BLaER1 (cell line): ENCODE results near the gene NFAM1.
A peak's percentile ranks its signal among the peaks of the same experiment; 100 is the strongest.

Source experiments
- H3K27ac ChIP-seq: shearing (Covaris generic); formaldehyde crosslinking; 2 replicates; pipeline ENCODE4 v1.8.1; 2022
- H3K27me3 ChIP-seq: shearing (Covaris generic); formaldehyde crosslinking; 2 replicates; pipeline ENCODE4 v1.8.1; 2022
- H3K36me3 ChIP-seq: shearing (Covaris generic); formaldehyde crosslinking; 2 replicates; pipeline ENCODE4 v1.8.1; 2022
- H3K4me1 ChIP-seq: shearing (Covaris generic); formaldehyde crosslinking; 2 replicates; pipeline ENCODE4 v1.8.1; 2022
- H3K4me2 ChIP-seq: shearing (Covaris generic); formaldehyde crosslinking; 2 replicates; pipeline ENCODE4 v1.8.1; 2022
- H3K4me3 ChIP-seq: shearing (Covaris generic); formaldehyde crosslinking; 2 replicates; pipeline ENCODE4 v1.8.1; 2022
- H3K9ac ChIP-seq: shearing (Covaris generic); formaldehyde crosslinking; 2 replicates; pipeline ENCODE4 v1.8.1; 2022
- H3K9me3 ChIP-seq: shearing (Covaris generic); formaldehyde crosslinking; 2 replicates; pipeline ENCODE4 v1.8.1; 2022
- H4K20me1 ChIP-seq: shearing (Covaris generic); formaldehyde crosslinking; 2 replicates; pipeline ENCODE4 v1.8.1; 2022
- Cebpa-rat ChIP-seq: shearing (Covaris generic); IDR thresholded peaks from 2 replicates; pipeline ENCODE4 v1.8.1; 2022

Gene NFAM1

DNA sequence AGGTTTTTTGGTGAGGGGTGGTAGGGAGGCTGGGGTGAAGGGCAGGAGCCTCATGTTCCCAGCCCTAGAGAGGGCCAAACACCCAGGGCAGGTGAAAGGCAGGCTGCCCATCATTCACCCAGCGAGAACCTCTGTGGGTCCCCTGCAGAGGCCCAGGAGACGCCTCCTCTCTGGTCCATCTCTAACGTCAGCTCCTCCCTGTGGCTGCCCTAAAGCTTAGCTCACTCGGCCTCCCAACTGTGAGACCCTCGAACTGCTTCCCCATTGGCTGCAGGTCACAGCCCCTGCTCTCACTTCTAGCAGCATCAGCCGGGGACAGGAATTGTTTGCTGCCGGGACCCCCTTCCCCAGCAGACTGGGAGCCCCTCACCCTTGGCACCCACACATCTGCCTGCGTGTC is 615 bp upstream of the NFAM1 start:
- no peak for TF ChIP-seq Cebpa-rat
- H3K4me1 ChIP-seq = peaks cover 86% of the 10 kb centered on the region
- H3K9me3 ChIP-seq = no peaks in the 10 kb centered on the region
- H3K4me3 ChIP-seq = no peak overlapping the region
- peak overlapping the region; percentile 97 for H3K4me2 ChIP-seq
- H3K27me3 ChIP-seq = no peaks in the 10 kb centered on the region
- H3K9ac ChIP-seq = peak overlapping the region; percentile 43; the same call in 1 of the 2 replicates
- 0 out of 2 replicates have a peak, but pooled peaks cover 5% of the 10 kb centered on the region for H4K20me1 ChIP-seq
- 0 out of 2 replicates have a peak overlapping the region, but pooled peaks have one; percentile 42 for H3K27ac ChIP-seq
- H3K36me3 ChIP-seq = no peaks in the 10 kb centered on the region

DNA sequence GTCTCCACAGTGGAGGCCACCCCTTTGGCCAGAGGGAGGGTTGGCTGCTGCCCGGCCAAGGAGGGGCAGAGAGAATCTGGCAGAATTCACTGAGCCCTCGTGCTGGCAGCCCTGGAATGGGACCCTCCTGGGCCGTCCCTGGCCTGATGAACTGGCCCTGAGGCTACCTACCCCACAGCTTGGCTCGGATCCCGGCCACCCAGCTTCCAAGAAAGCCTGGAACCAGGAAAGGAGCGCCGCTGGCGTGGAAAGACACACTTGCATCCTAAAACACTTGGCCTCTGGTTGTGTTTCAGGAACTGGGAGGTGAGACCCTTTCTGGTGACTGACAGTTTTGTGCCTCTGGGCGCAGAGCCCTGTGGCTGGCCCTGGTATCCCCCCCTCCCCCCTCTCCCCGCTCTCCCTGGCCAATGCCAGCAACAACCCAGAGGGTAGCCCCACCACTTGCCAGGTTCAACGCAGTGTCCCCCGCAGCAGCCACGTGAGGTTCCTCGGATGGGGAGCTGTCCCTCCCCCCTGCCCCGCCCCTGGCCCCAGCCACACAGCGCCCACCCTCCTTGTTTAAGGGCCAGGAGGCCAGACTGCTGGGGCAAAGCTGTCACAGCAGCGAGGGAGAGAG is 693 bp downstream of the NFAM1 start:
- H3K27ac ChIP-seq = peak overlapping the region; percentile 37; the same call in 1 of the 2 replicates
- no peaks in the 10 kb centered on the region for H3K27me3 ChIP-seq
- H3K4me2 ChIP-seq = peak overlapping the region; percentile 97
- H4K20me1 ChIP-seq = 0 out of 2 replicates have a peak, but pooled peaks cover 5% of the 10 kb centered on the region
- peaks cover 86% of the 10 kb centered on the region for H3K4me1 ChIP-seq
- no peaks in the 10 kb centered on the region for H3K9me3 ChIP-seq
- peak overlapping the region; percentile 43; the same call in 1 of the 2 replicates for H3K9ac ChIP-seq
- peak overlapping the region; percentile 53 for H3K4me3 ChIP-seq
- H3K36me3 ChIP-seq = no peaks in the 10 kb centered on the region
- TF ChIP-seq Cebpa-rat = no peak

DNA sequence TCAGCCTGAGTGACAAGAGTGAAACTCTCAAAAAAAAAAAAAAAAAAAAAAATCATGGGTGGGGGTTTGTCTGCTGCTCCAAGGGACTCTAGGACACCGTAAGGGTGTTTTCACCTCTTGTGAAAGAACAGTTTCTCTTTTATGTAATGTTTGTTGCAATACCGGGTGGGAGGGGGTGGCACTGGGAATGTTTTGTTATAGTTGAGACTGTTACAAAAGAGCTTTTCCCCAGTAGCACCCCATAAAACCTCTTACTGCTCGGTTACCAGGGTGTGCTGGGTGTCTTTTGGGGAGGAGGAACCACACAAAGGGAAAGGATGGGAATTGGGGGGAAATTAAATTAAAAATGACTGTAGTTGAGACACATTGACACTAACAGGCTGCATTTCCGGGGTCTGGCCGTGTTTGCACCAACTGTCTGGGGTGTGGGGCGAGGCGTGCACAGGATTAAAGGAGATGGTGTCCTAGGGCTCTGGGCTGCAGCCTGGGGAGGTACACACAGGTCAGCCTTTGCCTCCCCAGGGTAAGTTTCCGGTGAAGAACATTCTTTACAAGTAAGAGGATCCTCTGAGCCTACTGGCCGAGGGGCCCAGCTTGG is 1.6 kb downstream of the NFAM1 start:
- no peaks in the 10 kb centered on the region for H3K9me3 ChIP-seq
- H3K4me2 ChIP-seq = peak overlapping the region; percentile 97
- 0 out of 2 replicates have a peak, but pooled peaks cover 5% of the 10 kb centered on the region for H4K20me1 ChIP-seq
- no peaks in the 10 kb centered on the region for H3K36me3 ChIP-seq
- H3K27me3 ChIP-seq = no peaks in the 10 kb centered on the region
- no peak overlapping the region; the same call in 1 of the 2 replicates for H3K9ac ChIP-seq
- H3K27ac ChIP-seq = 0 out of 2 replicates have a peak overlapping the region, but pooled peaks have one; percentile 37
- H3K4me1 ChIP-seq = peaks cover 84% of the 10 kb centered on the region
- no peak overlapping the region for H3K4me3 ChIP-seq
- no peak for TF ChIP-seq Cebpa-rat

DNA sequence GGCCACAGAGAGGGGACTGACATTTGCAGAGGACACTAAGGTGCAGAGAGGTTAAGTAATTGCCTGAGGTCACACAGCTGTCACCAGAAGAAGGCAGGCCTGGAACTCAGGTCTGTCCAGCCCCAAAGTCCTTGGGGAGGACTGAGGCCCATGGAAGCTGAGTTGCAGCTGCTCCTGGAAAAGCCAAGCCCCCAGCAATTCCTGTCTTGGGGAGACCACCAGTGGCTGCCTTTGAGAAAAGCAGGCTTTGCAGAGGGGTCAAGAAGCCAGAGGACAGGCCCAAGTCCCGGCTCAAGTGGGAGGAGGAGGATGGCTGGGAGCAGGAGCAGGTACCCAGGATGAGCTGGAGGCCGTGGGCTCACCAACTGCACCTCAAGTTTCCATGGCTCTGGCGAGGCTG is 3.4 kb downstream of the NFAM1 start:
- Histone ChIP-seq H3K27ac (no peak overlapping the region), H3K9ac (no peak overlapping the region), H3K4me2 (no peak overlapping the region), H3K4me3 (no peak overlapping the region), H3K27me3 (no peaks in the 10 kb centered on the region), H3K36me3 (no peaks in the 10 kb centered on the region), H3K9me3 (no peaks in the 10 kb centered on the region), H4K20me1 (no peaks in the 10 kb centered on the region), H3K4me1 (peaks cover 84% of the 10 kb centered on the region)
- TF ChIP-seq Cebpa-rat = no peak

DNA sequence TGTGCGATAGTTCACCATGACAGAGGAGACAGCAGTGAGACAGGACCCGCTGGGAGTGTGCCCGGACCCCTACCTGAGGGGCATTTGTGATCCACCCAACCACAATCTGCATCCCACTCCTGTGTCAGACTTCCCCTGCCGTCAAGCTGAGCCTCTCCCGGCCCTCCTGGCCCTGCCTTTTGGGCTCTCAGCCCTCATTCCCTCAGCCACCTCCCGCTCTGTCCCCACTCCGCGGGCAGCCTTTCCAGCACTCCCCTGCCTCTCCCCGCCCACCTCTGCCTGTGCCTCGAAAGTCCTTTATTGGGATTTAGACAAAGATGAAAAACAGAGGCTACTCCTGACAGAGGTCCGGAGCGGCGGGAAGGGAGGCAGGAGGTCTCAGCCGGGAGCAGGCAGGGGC is 4.2 kb downstream of the NFAM1 start:
- Histone ChIP-seq H3K9me3 (no peaks in the 10 kb centered on the region), H4K20me1 (no peaks in the 10 kb centered on the region), H3K27ac (peak overlapping the region; percentile 13; the same call in 1 of the 2 replicates), H3K4me1 (peaks cover 80% of the 10 kb centered on the region), H3K36me3 (no peaks in the 10 kb centered on the region), H3K9ac (no peak overlapping the region), H3K27me3 (no peaks in the 10 kb centered on the region), H3K4me2 (peak overlapping the region; percentile 60), H3K4me3 (no peak overlapping the region)
- no peak for TF ChIP-seq Cebpa-rat

DNA sequence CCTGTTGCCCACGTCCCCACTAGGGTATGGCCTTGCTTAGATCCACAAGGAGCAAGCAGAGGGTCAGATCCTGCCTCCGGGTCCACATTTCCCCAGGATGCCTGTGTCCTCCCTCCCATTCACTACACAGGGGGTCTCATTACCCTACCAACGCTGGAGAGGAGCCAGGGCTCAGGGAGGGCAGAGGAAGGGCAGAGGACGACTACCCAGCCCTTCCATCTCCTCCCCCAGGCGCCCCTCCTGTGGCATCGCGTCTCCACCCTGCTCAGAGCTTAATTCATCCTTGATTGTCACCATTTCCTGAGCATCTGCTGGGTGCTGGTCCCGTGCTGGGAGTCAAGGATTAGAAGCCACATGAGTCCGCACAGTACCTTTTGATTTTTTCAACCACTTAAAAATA is 5.0 kb downstream of the NFAM1 start:
- Histone ChIP-seq H3K27me3 (no peaks in the 10 kb centered on the region), H4K20me1 (no peaks in the 10 kb centered on the region), H3K27ac (no peak overlapping the region), H3K4me3 (no peak overlapping the region), H3K9ac (peak overlapping the region; percentile 13; the same call in 1 of the 2 replicates), H3K4me2 (peak overlapping the region; percentile 60), H3K4me1 (peaks cover 77% of the 10 kb centered on the region), H3K9me3 (no peaks in the 10 kb centered on the region), H3K36me3 (no peaks in the 10 kb centered on the region)
- no peak for TF ChIP-seq Cebpa-rat

DNA sequence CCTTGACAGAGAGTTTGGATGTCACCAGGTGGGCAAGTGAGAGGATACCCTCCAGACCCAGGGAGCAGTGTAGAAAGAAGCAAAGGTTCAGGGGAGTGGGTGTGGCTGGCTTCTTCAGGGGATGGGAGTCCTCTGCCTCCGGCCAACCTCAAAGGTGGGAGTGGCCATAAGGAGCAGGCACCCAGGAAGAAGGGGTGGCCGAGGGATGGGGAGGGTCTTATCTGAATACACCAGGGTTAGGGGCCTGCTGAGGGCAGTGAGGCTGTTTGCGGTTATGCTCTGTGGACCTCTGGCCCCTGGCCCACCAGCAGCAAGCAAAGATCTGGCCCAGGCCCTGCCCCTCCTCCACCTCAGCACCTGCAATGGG is 6.2 kb downstream of the NFAM1 start:
- no peak overlapping the region for H3K4me3 ChIP-seq
- peaks cover 77% of the 10 kb centered on the region for H3K4me1 ChIP-seq
- H4K20me1 ChIP-seq = no peaks in the 10 kb centered on the region
- H3K27ac ChIP-seq = no peak overlapping the region
- no peaks in the 10 kb centered on the region for H3K27me3 ChIP-seq
- H3K9ac ChIP-seq = no peak overlapping the region
- H3K9me3 ChIP-seq = no peaks in the 10 kb centered on the region
- H3K36me3 ChIP-seq = no peaks in the 10 kb centered on the region
- H3K4me2 ChIP-seq = peak overlapping the region; percentile 60
- TF ChIP-seq Cebpa-rat = no peak

DNA sequence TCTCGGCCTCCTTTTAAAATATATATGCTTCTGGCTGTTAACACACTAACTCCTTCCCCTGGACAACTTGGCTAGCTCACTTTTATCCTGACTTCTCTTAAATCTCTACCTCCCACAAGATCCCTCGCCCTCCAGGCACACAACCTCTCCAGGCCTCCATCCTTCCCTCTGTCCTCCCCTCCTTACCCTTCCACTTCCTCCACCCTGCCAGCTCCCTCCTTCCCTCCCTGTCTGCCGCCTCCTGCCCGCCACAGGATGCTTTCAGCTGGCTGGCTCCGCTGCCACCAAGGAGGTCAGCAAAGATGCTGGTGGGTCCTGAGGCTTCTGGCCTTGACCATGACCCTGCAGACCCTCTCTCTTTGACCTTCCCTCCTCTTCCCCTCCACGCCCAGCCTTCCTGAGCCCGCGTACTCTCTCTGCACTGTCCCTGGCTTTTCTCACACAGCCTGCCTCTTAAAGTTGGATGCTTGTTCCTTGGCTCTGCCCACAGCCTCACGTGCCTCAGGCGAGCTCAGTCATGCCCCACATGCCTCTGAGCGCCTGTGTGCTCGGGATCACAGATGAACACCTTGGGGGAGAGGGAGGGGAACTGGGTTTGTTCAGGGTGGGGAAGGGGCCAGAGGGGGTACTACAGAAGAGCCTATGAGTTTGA is 6.7 kb downstream of the NFAM1 start:
- no peaks in the 10 kb centered on the region for H3K36me3 ChIP-seq
- no peaks in the 10 kb centered on the region for H3K9me3 ChIP-seq
- no peak overlapping the region for H3K9ac ChIP-seq
- no peak overlapping the region for H3K27ac ChIP-seq
- peak overlapping the region; percentile 60 for H3K4me2 ChIP-seq
- TF ChIP-seq Cebpa-rat = no peak
- no peaks in the 10 kb centered on the region for H3K27me3 ChIP-seq
- H4K20me1 ChIP-seq = no peaks in the 10 kb centered on the region
- no peak overlapping the region for H3K4me3 ChIP-seq
- peaks cover 77% of the 10 kb centered on the region for H3K4me1 ChIP-seq

DNA sequence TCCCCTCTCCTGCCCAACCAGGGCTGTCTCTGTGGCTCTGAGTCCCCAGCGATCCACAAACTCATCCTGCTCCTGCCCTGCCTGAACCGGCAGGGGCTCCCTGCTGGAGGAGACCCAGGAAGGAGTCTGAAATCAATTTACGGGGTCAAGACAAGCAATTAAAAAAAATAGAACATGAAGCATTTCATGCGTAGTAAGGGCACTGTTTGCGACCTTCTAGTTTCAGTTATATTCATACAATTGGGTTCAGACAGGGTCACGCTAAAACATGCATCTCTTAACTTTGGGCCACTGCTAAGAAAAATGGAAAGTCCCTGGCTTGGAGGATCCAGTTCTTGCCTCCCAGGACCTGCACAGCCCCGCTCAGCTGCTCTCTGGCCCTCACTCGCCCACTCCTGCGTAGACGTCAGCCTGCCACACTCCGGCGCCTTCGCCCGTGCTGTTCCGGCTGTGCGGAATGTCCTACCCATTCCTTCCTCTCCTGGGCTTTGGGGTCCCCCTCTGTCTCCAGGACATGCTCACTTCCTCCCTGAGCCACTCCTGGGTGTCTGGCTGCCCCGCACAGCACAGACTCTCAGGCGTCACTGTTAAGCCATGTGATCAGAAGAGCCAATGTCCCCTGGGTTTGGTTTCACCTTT is 12.8 kb downstream of the NFAM1 start:
- H4K20me1 ChIP-seq = no peaks in the 10 kb centered on the region
- no peaks in the 10 kb centered on the region for H3K9me3 ChIP-seq
- peak overlapping the region; percentile 30; the same call in 1 of the 2 replicates for H3K9ac ChIP-seq
- H3K4me2 ChIP-seq = peak overlapping the region; percentile 84
- peaks cover 93% of the 10 kb centered on the region for H3K4me1 ChIP-seq
- H3K27ac ChIP-seq = peak overlapping the region; percentile 71
- peak overlapping the region; percentile 3; the same call in 1 of the 2 replicates for H3K4me3 ChIP-seq
- no peak for TF ChIP-seq Cebpa-rat
- H3K36me3 ChIP-seq = no peaks in the 10 kb centered on the region
- peaks cover 4% of the 10 kb centered on the region; the same call in 1 of the 2 replicates for H3K27me3 ChIP-seq
